HG03175 (cell line): ENCODE data around the gene RBMS3.
"Not testable (repeated sequence)": the region's sequence is repeated elsewhere in the genome, so short reads cannot be mapped to it uniquely, and the experiment has no call there.

ENCODE experiments used
- ATAC-seq: cut with Tn5 transposase; IDR thresholded peaks from one replicate; pipeline ENCODE4 v1.9.1; 2021; ENCODE audit warnings: mild to moderate bottlenecking, moderate library complexity; ENCODE audit not compliant: unreplicated experiment

Gene RBMS3

GRCh38 chr3:29972320-29972993 is 691.6 kb downstream of the RBMS3 start:
- no peak for ATAC-seq

- no peak for ATAC-seq
Observed at GRCh38 chr3:29973763-29974162, 692.9 kb downstream of the RBMS3 start.

GRCh38 chr3:29976871-29977270 is 696.0 kb downstream of the RBMS3 start:
- ATAC-seq: no peak

GRCh38 chr3:29977360-29977759 is 696.5 kb downstream of the RBMS3 start:
- ATAC-seq: no peak

GRCh38 chr3:29978036-29978435 is 697.2 kb downstream of the RBMS3 start:
- ATAC-seq: no peak

GRCh38 chr3:29991198-29991597 is 710.3 kb downstream of the RBMS3 start:
- no peak for ATAC-seq

- ATAC-seq: no peak
Observed at GRCh38 chr3:30002797-30003196, 721.9 kb downstream of the RBMS3 start.

- no peak for ATAC-seq
Observed at GRCh38 chr3:30003741-30004140, 722.9 kb downstream of the RBMS3 start.

GRCh38 chr3:30004481-30004880 is 723.6 kb downstream of the RBMS3 start:
- ATAC-seq: no peak

- no peak for ATAC-seq
Observed at GRCh38 chr3:30006111-30006510, 725.2 kb downstream of the RBMS3 start.

GRCh38 chr3:30007668-30008067 is 726.8 kb downstream of the RBMS3 start:
- ATAC-seq: no peak

GRCh38 chr3:30011237-30011803 is 730.4 kb downstream of the RBMS3 start:
- no peak for ATAC-seq

GRCh38 chr3:30012941-30013543 is 732.2 kb downstream of the RBMS3 start:
- ATAC-seq: peak; percentile 55

- ATAC-seq: no peak
Observed at GRCh38 chr3:30017901-30018300, 737.0 kb downstream of the RBMS3 start.

GRCh38 chr3:30020380-30020779 is 739.5 kb downstream of the RBMS3 start:
- ATAC-seq: no peak

- ATAC-seq: no peak
Observed at GRCh38 chr3:30024466-30024865, 743.6 kb downstream of the RBMS3 start.

- ATAC-seq: no peak
Observed at GRCh38 chr3:30026851-30027250, 746.0 kb downstream of the RBMS3 start.

GRCh38 chr3:30034246-30034991 is 753.5 kb downstream of the RBMS3 start:
- no peak for ATAC-seq

GRCh38 chr3:30035935-30036567 is 755.2 kb downstream of the RBMS3 start:
- ATAC-seq: no peak

- ATAC-seq: no peak
Observed at GRCh38 chr3:30040126-30040525, 759.3 kb downstream of the RBMS3 start.

- not testable (repeated sequence) for ATAC-seq
Observed at GRCh38 chr3:30041481-30041880, 760.6 kb downstream of the RBMS3 start.
